Endometrial microvascular endothelial cells (primary cell): ENCODE measurements around the gene LDB2. TPM values are rescaled to one million over a fixed set of nuclear protein-coding genes. Genes with fewer than 3 reads are reported as not detected.

Source experiments
- in situ Hi-C: cut with HindIII; loops from 2 replicates; pipeline ENCODE4 v1.10.0; 2017; ENCODE audit warnings: low sequenced_read_pairs, low pct_unique_long_range_greater_than_20kb; ENCODE audit errors: inconsistent ontology term
- total RNA-seq: library from RNA; depleted of rRNA; stranded (reverse); fragments of >200 nt; gene quantifications from one replicate; pipeline ENCODE4 v1.2.3, GENCODE V29; 2015; ENCODE audit errors: inconsistent ontology term

The LDB2 gene
- total RNA-seq, 1 donor from 2014 or later = 46.6 TPM

DNA sequence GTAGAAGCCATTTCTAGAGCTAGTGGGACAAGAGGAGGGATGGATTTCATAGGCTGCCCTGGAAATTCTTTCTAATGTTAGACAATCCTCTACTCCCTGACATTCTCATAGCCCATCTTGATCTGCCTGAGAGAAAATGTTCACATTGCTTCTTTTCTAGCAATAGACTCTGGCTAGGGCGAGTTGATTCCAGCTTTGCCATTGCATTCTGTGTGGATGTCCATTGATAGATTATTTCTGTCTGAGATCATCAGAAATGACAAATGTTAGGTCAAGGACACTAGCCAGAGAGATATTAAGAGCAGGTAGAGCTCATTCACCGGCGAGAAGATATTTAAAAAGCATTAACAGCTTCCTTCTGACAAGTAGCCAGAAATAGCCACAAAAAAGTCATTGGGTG lies 184.7 kb downstream of the LDB2 start:
- in situ Hi-C loops = no loop called here

DNA sequence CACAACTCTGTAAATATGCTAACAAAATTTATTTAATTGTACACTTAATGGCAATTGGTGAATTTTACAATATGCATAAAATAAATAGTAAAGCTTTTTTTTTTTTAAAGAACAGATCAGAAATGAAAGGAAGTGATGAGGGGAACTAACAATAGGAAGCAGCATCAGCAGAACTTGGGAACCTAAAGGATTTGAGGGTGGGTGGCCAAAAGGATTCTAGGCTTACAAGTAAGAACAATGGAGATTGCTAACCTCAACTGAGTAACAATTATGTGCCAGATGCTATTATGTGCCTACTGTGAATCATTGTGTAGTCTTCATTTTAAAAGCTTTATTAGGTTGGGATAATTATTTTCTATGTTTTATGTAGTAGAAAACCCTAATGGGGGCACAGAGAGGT lies 185.2 kb downstream of the LDB2 start:
- in situ Hi-C loops = no loop called here

DNA sequence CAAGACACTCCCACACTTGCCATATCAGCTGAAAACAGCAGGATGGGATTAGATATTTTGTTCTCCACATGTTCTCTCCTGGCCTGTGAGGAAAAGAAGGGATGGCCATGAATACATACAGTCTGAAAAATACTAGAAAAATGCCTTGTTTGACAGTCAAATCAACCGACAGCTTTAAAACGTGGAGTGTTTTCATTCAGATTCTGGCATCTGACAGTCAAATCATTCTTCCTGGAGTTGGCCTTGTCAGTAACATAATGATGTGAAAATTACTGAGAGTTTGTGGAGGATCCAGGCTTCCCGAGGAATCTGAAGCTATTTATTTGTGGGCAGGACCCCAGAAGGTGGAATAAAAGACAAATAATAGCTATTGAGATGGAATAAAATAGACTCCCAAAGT lies 188.2 kb downstream of the LDB2 start:
- in situ Hi-C loops = no loop called here

DNA sequence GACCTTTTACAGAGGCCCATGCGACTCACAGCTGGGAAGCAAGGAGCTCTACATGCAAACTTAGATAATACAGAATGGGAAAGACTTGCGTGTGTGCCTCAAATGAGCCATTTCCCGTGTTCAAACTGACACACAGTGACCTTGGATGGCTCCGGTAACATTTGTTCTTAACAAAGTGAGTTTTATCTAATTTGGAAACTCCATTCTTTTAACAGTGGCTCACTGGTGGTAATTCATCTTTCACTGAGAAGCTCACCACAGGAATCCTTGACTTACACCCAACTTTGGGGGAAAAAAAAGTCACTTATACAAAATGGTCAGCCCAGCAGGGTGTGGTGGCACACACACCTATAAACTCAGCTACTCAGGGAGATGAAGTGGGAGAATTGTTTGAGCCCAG lies 190.6 kb downstream of the LDB2 start:
- in situ Hi-C loops = no loop called here

DNA sequence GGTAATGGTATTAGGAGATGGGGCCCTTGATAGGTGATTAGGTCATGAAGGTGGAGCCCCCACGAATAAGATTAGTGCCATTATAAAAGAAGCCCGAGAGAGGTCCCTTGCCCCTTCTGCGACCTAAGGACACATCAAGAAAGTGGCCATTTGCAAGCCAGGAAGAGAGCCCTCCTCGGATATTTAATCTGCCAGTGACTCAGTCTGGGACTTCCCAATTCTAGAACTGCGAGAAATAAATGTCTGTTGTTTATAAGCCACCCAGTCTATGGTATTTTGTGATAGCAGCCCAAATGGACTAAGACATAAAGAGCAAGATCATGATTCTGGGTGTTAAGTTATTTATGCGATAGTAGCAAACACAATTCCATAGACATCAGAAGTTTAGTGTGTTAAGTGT lies 192.2 kb downstream of the LDB2 start:
- in situ Hi-C loops = no loop called here

DNA sequence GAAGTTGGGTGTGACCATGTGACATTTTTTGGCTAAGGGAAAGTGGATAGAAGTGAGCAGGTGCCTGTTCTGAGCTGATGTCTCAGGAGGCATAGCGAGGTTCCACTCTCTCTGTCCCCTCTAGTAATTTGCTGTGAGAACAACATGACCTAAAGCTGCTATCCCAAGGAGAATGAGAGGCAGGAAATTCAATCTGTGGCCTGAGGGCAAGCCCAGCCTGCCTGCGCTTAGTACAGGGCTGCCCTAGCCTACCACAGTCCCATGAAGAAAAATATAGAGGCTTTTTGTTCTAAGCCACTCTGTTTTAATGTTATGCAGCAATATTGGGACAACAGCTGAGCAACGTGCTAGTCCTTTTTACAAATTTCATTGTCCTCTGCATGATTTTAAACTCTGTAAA lies 193.1 kb downstream of the LDB2 start:
- in situ Hi-C loops = no loop called here

DNA sequence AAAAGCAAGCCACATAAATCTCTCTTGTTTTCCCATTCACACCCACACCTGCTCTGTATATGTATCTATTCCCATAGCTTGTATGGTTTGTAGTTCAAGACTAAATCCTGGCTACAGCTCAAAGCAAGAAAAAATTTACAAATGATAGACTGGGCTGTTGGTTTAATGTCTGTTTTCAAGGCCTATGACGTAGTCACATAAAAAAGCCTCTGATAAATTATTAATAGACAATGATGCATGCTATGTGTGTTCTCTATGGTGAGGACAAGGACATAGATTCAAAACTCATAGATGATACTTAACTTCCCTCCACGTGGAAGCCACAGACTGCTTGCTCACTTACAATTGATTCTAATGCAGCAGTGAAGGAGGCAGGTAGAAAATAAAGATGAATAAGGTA lies 194.0 kb downstream of the LDB2 start:
- in situ Hi-C loops = no loop called here

DNA sequence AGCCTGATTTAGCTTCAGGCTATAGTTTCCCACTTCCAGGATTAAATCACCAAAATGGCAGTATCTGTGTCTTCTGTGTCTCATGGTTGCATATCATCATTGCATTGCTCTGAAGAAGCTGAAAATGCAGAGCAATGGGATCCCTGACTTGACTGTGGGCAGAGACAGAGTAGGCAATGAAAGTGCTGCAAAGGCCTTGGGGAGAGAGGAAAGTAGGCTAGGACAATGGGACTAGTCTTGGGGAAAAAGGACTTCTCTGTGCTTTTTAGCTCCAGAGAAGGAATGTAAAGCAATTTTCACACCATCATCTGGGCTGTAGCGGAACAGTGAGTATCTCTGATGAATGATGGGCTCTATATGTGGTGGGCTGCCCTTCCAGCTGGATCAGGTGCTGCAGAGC lies 202.5 kb downstream of the LDB2 start:
- in situ Hi-C loops = no loop called here

DNA sequence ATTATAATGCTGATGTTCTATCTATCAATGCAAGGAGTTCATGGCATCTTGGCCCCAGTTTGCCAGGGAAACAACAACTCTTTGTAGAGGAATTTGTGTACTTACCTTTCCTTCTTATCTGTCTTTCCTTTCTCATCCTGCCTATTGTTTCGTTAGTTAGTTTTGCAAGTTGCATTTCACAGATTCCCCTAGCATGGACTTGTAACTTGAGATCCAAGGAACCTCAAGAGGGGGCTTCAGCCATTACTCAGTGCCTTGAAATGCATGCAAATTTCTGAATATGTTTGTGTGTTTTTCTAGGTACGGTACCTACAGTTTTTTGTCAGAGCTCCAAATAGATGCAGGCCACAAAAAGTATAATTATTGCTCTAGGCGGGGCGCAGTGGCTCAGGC lies 203.6 kb downstream of the LDB2 start:
- in situ Hi-C loops = no loop called here

DNA sequence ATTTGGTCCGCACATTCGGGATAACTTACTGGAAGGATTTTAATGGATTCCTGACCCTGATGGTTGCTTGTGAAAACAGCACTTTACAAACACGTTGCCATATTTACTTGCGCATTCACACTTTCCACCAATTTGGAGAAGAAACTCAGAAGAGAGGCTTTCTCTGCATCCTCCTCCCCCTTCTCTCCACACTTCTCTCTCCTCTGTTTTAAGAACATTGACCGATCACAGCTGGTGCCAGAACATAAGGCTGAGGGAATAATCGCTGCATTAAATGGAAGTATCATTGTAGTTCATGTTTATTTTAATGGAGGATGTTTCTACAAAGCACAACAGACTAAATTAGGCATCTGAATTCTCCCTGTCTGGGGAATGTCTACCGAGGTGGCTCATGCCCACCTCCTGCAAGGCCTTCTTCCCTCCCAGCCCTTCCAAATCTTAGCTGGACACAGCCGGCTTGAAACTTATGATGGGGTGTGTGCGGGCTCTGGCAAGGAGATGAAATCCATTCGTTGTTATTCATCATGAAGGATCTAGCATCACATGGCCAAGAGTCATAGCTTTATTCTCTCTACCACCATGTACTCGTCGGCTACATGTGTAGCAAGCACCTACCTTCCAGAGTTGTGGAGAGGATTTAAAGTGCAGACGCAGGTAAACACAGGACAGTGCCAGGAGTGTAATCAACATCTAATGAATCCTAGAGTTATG lies 204.1 kb downstream of the LDB2 start:
- in situ Hi-C loops = no loop called here

DNA sequence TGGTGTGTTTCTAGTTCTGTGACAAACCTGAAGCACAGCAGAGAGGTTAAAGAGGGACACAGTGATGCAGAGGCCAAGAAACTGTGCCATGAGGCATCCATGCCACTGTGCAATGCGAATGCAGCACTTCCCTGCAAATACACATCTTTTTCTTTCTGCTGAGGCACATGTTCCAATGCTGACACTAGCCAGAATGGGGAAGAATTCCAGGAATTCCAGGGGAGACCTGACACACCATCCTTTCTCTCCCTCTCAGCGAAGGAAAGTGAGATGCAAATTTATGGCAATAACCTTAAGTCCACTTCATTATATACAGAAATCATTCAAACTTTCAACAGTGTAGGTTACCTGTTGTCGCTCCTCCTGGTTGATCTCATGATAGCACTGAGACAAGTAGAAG lies 204.8 kb downstream of the LDB2 start:
- in situ Hi-C loops = no loop called here

DNA sequence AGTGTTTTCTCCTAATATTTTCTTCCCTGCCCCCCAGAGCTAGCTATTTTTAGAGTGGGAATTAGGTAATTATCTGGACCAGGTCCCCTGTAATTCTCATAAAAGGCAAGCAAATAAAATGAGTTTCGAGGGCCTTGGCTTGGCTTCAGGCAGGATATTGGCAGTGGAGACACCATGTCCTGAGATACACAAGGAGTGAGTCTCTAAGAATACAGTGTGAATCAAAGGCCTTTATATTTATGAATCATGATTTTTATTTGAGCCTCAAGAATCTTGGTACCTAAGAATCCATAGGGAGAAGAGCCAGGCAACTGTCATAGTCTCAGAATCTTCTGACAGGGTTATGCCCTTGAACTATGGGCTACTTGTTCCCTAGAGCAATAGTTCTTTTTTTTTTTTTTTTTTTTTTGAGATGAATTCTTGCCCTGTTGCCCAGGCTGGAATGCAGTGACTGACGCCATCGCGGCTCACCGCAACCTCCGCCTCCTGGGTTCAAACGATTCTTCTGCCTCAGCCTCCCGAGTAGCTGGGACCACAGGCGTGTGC lies 205.4 kb downstream of the LDB2 start:
- in situ Hi-C loops = no loop called here

DNA sequence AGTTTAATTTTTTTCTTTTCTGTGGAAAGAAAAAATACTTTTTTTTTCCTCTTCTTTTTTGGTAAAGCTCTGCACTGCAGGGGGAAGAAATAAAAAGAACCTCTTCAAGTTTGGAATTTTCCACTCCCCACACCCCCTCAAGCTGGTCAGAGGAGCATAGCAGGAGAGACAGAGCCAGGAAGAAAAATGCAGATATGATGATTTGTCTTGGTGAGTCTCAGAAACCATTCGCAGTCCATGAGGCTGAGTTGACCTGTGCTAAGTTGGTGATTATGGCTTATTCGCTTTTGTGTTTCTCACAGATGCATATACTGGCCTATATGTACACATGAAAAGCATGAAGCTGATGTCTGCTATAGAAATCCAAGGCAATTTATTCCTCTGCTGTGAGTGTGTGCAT lies 205.9 kb downstream of the LDB2 start:
- in situ Hi-C loops = no loop called here

DNA sequence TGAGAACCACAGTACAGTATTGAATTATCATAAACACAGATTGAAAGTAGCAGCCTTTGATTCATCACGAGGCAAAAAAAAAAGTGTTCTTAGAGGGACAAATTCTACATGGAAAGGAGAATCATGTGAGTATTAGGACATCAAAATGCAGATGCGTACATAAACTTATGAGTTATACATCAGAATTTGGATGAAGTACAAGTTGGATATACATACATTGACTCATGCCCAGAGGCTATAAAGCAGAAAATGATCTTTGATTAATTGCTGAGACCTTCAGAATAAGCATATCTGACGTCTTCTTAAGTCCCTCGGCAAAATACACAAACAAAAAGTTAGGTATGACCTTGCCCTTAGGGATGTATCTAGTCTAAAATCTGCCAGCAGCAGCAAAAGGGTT lies 206.4 kb downstream of the LDB2 start:
- in situ Hi-C loops = no loop called here

DNA sequence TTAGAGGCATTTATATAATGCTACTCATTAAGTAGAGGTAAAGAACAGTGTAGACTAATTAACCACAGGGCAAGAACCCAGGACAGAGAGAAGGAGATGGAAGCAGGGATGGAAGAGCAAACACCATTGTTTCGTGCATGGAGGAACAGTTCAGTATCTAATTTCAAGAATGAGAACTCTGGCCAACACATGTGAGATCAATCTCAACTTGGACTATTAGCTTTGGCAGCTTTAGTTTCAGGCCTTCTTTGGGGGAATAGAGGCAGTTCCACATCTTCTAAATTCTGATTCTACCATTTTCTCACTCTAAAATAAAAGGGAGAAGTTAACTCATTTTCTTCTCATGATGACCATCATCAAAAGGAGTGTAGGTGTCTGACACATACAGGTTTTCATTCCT lies 207.0 kb downstream of the LDB2 start:
- in situ Hi-C loops = no loop called here

DNA sequence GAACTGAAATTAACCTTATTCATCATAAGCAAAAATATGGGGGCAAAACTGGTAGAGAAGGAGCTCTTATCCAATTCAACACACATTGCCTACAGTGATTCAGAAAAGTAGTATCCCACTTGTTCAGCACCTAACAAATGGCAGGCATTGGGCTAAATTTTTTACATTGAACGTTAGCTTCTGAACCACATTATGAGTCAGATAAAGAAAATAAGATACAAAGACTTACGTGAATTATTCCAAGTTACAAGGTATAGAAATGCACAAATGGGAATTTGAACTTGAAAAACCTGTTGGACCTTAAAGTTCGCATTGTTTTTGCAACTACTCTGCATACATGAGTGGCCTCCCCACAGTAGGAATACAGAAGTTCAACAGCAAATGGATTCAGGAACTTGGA lies 210.6 kb downstream of the LDB2 start:
- in situ Hi-C loops = no loop called here

DNA sequence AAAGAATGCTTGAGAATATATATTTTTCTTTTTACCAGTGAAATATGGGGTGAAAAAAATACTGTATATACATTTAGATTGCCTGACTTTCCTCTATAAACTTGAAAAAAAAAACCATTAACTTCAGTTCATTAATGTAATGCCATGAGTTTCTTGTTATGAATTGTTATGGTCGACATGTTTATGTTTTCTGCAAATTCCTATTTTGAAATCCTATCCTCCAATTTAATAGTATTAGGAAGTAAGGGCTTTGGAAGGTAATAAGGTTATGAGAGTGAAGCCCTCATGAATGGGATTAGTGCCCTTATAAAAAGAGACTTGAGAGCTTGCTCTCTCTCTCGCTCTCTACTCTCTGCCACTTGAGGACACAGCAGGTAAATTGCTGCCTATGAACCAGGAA lies 211.4 kb downstream of the LDB2 start:
- in situ Hi-C loops = no loop called here

DNA sequence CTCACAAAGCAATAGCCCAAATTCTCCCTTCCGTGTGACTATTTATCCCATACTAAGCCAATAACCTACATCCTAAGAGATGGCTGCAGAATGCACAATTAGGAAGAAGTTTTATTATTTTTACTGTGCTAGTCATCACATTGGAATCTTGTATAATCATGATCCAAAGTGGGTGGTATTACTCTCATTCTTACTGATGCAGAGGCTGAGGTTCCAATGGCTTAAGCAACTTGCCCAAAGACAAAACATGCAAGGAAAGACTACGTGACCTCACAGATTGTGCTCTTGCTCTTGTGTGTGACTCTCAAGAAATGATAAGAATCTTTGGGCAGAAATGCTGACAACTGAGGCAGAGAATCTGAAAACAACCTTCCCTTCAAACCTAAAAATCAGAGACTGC lies 212.2 kb downstream of the LDB2 start:
- in situ Hi-C loops = no loop called here

DNA sequence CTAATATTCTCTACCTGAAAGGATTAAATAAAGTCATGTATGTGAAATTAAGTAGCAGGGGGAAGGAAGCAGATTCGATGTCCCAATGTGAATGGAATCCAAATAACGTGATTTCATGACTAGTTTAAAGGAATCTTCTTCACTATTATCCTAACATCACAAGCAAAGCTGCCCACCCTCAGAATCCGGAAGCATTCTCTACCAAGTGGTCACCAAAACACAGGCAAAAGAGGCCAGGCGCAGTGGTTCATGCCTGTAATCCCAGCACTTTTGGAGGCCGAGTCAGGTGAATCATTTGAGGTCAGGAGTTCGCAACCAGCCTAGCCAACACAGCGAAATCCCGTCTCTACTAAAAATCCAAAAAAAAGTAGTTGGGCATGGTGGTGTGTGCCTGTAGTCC lies 212.9 kb downstream of the LDB2 start:
- in situ Hi-C loops = no loop called here

DNA sequence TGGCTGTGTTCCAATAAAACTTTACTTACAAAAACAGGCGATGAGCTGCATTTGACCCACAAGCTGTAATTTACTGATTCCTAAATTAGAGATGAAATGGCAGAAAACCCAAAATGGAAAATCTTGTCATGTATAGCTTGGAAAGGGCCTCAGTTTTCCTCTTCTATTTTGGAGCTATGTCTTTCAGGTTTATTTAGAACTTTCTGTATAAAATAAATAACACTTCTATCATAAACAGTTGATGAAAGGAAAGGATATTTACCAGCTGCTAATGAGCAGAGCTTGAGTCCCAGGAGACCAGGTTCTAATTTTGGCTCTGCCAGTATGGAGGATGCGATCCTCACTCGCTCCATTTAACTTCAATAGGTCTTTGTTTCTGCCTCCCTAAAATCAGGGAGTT lies 213.5 kb downstream of the LDB2 start:
- in situ Hi-C loops = no loop called here

DNA sequence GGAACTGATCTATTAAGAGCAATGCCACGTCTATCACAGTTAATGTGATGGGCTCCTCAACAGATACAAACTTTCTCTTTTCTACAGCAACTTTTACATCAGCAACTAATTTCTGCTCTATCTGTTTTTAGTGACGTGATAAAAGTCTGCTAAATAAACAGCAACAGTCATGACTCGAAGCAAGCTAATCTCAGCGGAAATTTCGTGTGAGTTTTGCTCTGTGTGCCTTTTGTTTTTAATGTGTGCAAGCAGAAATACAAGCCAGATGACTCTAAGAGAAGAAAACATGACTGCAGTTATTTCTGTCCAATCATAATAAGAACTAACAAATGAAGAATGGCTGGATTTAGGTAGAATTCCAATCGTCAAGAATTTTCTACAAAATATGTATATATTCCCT lies 214.3 kb downstream of the LDB2 start:
- in situ Hi-C loops = no loop called here
